HL-60 (cell line): ENCODE results near the gene KCNC1.

Source experiments
- DNase-seq, 2 experiments: peaks; one replicate each; pipeline ENCODE4 v3.0.0-alpha.2; 2010 to 2020; ENCODE audit warnings: low read depth in 1 of 2, low spot score in 1 of 2
- H3K27ac ChIP-seq: fragments of 250-450 bp; sonication (Bioruptor Pico); replicated peaks from 2 replicates; pipeline ENCODE4 v1.5.1; 2020; ENCODE audit warnings: mild to moderate bottlenecking, moderate library complexity
- H3K27me3 ChIP-seq: fragments of 250-450 bp; sonication (Bioruptor Pico); 2 replicates; pipeline ENCODE4 v1.5.1; 2021; ENCODE audit warnings: mild to moderate bottlenecking, moderate library complexity; ENCODE audit not compliant: insufficient read depth, poor library complexity, severe bottlenecking
- H3K4me3 ChIP-seq: replicated peaks from 2 replicates; pipeline ENCODE4 v1.5.1; 2011; ENCODE audit warnings: mild to moderate bottlenecking, control low read depth, low read length; ENCODE audit not compliant: insufficient read depth
- GABPA ChIP-seq: IDR thresholded peaks from 2 replicates; pipeline ENCODE4 v1.6.1; 2012; ENCODE audit warnings: low read depth
- POLR2AphosphoS5 ChIP-seq: IDR thresholded peaks from 2 replicates; pipeline ENCODE4 v1.6.1; 2012; ENCODE audit warnings: low read depth
- SPI1 ChIP-seq: IDR thresholded peaks from 2 replicates; pipeline ENCODE4 v1.6.1; 2012; ENCODE audit warnings: low read depth, mild to moderate bottlenecking, borderline replicate concordance
- TF ChIP-seq, protein P1 (sequence below): IDR thresholded peaks from one replicate; pipeline ENCODE4 v1.5.1; 2011; ENCODE audit warnings: low read length, control low read depth, inconsistent platforms; ENCODE audit not compliant: insufficient read depth
- TF ChIP-seq, protein P2 (sequence below): IDR thresholded peaks from 2 replicates; pipeline ENCODE4 v1.6.1; 2012; ENCODE audit warnings: low read depth; ENCODE audit not compliant: insufficient replicate concordance

KCNC1 gene

DNA sequence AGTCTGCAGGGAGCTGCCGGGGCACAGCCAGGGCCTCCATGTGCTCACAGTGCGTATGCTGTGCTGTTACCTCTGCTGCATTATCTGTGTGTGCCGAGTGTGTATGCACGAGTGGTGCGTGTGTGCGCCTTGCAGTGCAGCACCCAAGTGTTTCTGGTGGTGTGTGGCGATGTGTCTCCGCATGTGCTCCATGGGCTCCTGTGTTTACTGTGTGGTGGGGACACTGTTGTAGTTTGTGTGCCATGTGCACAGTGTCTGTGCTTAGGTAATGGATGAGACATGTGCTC, 31.4 kb downstream of the KCNC1 start:
- no peak overlapping the region for H3K27ac ChIP-seq
- TF ChIP-seq, protein P1, sequence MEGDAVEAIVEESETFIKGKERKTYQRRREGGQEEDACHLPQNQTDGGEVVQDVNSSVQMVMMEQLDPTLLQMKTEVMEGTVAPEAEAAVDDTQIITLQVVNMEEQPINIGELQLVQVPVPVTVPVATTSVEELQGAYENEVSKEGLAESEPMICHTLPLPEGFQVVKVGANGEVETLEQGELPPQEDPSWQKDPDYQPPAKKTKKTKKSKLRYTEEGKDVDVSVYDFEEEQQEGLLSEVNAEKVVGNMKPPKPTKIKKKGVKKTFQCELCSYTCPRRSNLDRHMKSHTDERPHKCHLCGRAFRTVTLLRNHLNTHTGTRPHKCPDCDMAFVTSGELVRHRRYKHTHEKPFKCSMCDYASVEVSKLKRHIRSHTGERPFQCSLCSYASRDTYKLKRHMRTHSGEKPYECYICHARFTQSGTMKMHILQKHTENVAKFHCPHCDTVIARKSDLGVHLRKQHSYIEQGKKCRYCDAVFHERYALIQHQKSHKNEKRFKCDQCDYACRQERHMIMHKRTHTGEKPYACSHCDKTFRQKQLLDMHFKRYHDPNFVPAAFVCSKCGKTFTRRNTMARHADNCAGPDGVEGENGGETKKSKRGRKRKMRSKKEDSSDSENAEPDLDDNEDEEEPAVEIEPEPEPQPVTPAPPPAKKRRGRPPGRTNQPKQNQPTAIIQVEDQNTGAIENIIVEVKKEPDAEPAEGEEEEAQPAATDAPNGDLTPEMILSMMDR = no peak
- TF ChIP-seq POLR2AphosphoS5 (no peak), GABPA (no peak), SPI1 (no peak)
- TF ChIP-seq, protein P2, sequence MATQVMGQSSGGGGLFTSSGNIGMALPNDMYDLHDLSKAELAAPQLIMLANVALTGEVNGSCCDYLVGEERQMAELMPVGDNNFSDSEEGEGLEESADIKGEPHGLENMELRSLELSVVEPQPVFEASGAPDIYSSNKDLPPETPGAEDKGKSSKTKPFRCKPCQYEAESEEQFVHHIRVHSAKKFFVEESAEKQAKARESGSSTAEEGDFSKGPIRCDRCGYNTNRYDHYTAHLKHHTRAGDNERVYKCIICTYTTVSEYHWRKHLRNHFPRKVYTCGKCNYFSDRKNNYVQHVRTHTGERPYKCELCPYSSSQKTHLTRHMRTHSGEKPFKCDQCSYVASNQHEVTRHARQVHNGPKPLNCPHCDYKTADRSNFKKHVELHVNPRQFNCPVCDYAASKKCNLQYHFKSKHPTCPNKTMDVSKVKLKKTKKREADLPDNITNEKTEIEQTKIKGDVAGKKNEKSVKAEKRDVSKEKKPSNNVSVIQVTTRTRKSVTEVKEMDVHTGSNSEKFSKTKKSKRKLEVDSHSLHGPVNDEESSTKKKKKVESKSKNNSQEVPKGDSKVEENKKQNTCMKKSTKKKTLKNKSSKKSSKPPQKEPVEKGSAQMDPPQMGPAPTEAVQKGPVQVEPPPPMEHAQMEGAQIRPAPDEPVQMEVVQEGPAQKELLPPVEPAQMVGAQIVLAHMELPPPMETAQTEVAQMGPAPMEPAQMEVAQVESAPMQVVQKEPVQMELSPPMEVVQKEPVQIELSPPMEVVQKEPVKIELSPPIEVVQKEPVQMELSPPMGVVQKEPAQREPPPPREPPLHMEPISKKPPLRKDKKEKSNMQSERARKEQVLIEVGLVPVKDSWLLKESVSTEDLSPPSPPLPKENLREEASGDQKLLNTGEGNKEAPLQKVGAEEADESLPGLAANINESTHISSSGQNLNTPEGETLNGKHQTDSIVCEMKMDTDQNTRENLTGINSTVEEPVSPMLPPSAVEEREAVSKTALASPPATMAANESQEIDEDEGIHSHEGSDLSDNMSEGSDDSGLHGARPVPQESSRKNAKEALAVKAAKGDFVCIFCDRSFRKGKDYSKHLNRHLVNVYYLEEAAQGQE = no peak
- DNase-seq = no peak
- H3K4me3 ChIP-seq = no peak overlapping the region
- no peaks in the 10 kb centered on the region for H3K27me3 ChIP-seq

DNA sequence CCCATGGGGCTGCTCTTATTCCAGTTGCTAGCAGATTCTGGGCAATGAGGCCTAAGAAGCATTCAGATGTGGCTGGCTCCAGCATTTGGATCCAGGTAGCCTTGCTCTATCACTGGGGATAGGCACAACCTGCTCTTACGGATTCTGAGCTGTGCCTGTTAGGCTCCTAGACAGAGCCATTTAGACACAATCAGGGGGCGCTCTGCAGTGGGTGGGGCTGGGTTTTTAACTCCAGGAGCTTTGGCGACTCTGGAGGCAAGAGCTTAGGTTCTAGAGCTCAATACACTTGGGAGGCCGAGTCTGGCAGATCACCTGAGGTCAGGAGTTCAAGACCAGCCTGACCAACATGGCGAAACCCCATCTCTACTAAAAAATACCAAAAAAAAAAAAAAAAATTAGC, 32.0 kb downstream of the KCNC1 start:
- Histone ChIP-seq H3K4me3 (no peak overlapping the region), H3K27me3 (no peaks in the 10 kb centered on the region), H3K27ac (no peak overlapping the region)
- no peak for DNase-seq
- TF ChIP-seq, protein P2 = no peak
- TF ChIP-seq POLR2AphosphoS5 (no peak), SPI1 (no peak), GABPA (no peak)
- TF ChIP-seq, protein P1 = no peak

DNA sequence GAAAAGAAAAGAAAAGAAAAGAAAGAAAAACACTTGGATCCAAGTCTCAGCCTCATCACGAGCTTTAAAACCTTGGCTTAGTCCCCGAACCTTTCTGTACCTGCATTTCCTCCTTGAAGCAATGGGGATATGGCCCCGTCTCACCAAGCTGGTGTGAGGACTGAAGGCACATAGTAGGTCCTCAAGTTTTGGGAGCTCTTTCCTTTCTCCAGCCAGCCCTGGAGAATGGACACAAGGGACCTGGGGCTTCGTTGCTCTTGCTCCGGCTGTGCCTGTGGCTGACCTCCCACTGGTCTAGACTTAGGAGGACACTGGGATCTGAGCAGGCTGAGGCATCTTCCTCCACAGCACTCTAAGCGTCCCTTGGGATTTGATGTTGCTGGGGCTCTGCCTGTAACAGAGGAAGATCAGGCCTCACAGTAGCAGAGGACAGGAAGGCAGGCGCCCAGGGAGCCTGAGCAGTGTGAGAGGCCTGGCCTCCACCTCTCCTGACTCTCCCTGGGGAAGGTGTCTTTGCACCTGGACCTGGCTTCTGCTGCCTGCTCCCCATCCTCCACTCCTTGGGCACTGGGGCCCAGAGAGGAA, 32.8 kb downstream of the KCNC1 start:
- no peak overlapping the region for H3K27ac ChIP-seq
- no peaks in the 10 kb centered on the region for H3K27me3 ChIP-seq
- TF ChIP-seq SPI1 (no peak), GABPA (no peak), POLR2AphosphoS5 (no peak)
- TF ChIP-seq, protein P2 = no peak
- TF ChIP-seq, protein P1 = no peak
- DNase-seq = no peak
- H3K4me3 ChIP-seq = no peak overlapping the region
